Glutamatergic neuron (in vitro differentiated cells): ENCODE results near the gene MTMR1. TPM values are rescaled to one million over a fixed set of nuclear protein-coding genes. Genes with fewer than 3 reads are reported as not detected.

Experiments used
- DNase-seq: peaks from one replicate; pipeline ENCODE4 v3.0.0; 2022
- H3K27ac Mint-ChIP-seq: one replicate; pipeline ENCODE4 v1.8.0; 2020; ENCODE audit warnings: mild to moderate bottlenecking, mixed read lengths, inconsistent platforms; ENCODE audit not compliant: unreplicated experiment
- H3K27me3 Mint-ChIP-seq: one replicate; pipeline ENCODE4 v1.8.0; 2020; ENCODE audit warnings: mild to moderate bottlenecking, moderate library complexity, mixed read lengths, inconsistent platforms; ENCODE audit not compliant: unreplicated experiment
- H3K36me3 Mint-ChIP-seq: one replicate; pipeline ENCODE4 v1.8.0; 2020; ENCODE audit warnings: mild to moderate bottlenecking, mixed read lengths, inconsistent platforms; ENCODE audit not compliant: unreplicated experiment
- H3K4me1 Mint-ChIP-seq: one replicate; pipeline ENCODE4 v1.8.0; 2020; ENCODE audit warnings: mild to moderate bottlenecking, low read depth, mixed read lengths, inconsistent platforms; ENCODE audit not compliant: unreplicated experiment
- H3K4me3 Mint-ChIP-seq: one replicate; pipeline ENCODE4 v1.8.0; 2020; ENCODE audit warnings: mild to moderate bottlenecking, mixed read lengths, inconsistent platforms; ENCODE audit not compliant: unreplicated experiment
- H3K9me3 Mint-ChIP-seq: one replicate; pipeline ENCODE4 v1.8.0; 2020; ENCODE audit warnings: mild to moderate bottlenecking, moderate library complexity, mixed read lengths, inconsistent platforms; ENCODE audit not compliant: unreplicated experiment
- CTCF ChIP-seq: fragments of 200-600 bp; sonication (generic); IDR thresholded peaks from one replicate; pipeline ENCODE4 v1.5.0; 2021; ENCODE audit not compliant: partially characterized antibody, unreplicated experiment
- total RNA-seq: library from RNA; stranded (reverse); fragmentation: NEBNext Ultra II Directional; extraction: Animal tissue kit (Norgen Biotek cat#: 25700); gene quantifications from one replicate; pipeline ENCODE4 v1.2.1, GENCODE V29; 2021; ENCODE audit not compliant: unreplicated experiment

Gene MTMR1
- total RNA-seq, 1 donor from 2014 or later = 29.6 TPM

- H3K27me3 Mint-ChIP-seq = peaks cover 1% of the 10 kb centered on the region
- no peak overlapping the region for H3K4me3 Mint-ChIP-seq
- H3K9me3 Mint-ChIP-seq = no peaks in the 10 kb centered on the region
- H3K36me3 Mint-ChIP-seq = no peaks in the 10 kb centered on the region
- no peak for TF ChIP-seq CTCF
- H3K27ac Mint-ChIP-seq = no peak overlapping the region
- peaks cover 7% of the 10 kb centered on the region for H3K4me1 Mint-ChIP-seq
- no peak for DNase-seq
These were observed 84.3 kb downstream of the MTMR1 start for GRCh38 chrX:150777328-150777992.

GRCh38 chrX:150779385-150779784 is 86.2 kb downstream of the MTMR1 start:
- H3K9me3 Mint-ChIP-seq = no peaks in the 10 kb centered on the region
- DNase-seq = no peak
- H3K36me3 Mint-ChIP-seq = no peaks in the 10 kb centered on the region
- peaks cover 7% of the 10 kb centered on the region for H3K4me1 Mint-ChIP-seq
- H3K27me3 Mint-ChIP-seq = peaks cover 1% of the 10 kb centered on the region
- H3K27ac Mint-ChIP-seq = no peak overlapping the region
- no peak for TF ChIP-seq CTCF
- no peak overlapping the region for H3K4me3 Mint-ChIP-seq

- Mint-ChIP-seq H3K4me1 (peaks cover 7% of the 10 kb centered on the region), H3K4me3 (no peak overlapping the region), H3K9me3 (no peaks in the 10 kb centered on the region), H3K36me3 (no peaks in the 10 kb centered on the region), H3K27me3 (peaks cover 1% of the 10 kb centered on the region), H3K27ac (no peak overlapping the region)
- no peak for DNase-seq
- TF ChIP-seq CTCF = no peak
These were observed 88.5 kb downstream of the MTMR1 start for GRCh38 chrX:150781677-150782076.

GRCh38 chrX:150790021-150790420 is 96.8 kb downstream of the MTMR1 start:
- H3K9me3 Mint-ChIP-seq = no peaks in the 10 kb centered on the region
- no peaks in the 10 kb centered on the region for H3K27me3 Mint-ChIP-seq
- TF ChIP-seq CTCF = no peak
- DNase-seq = no peak
- no peak overlapping the region for H3K4me3 Mint-ChIP-seq
- H3K4me1 Mint-ChIP-seq = no peaks in the 10 kb centered on the region
- H3K27ac Mint-ChIP-seq = no peak overlapping the region
- H3K36me3 Mint-ChIP-seq = peaks cover 5% of the 10 kb centered on the region

GRCh38 chrX:150792949-150793527 is 99.8 kb downstream of the MTMR1 start:
- H3K36me3 Mint-ChIP-seq = peaks cover 5% of the 10 kb centered on the region
- no peaks in the 10 kb centered on the region for H3K4me1 Mint-ChIP-seq
- TF ChIP-seq CTCF = no peak
- H3K27me3 Mint-ChIP-seq = no peaks in the 10 kb centered on the region
- DNase-seq = no peak
- no peak overlapping the region for H3K27ac Mint-ChIP-seq
- H3K9me3 Mint-ChIP-seq = no peaks in the 10 kb centered on the region
- no peak overlapping the region for H3K4me3 Mint-ChIP-seq
